Lower lobe of right lung (tissue), 2 donors: ENCODE data around the gene CRADD. TPM values are rescaled to one million over a fixed set of nuclear protein-coding genes. Genes with fewer than 3 reads are reported as not detected.
"Not testable (repeated sequence)": the region's sequence is repeated elsewhere in the genome, so short reads cannot be mapped to it uniquely, and the experiment has no call there.

Experiments used
- ATAC-seq, 2 donors: fragments of 200-7000 bp; cut with Tn5 transposase; one replicate each; pipeline ENCODE4 v1.9.1; 2020 to 2022; ENCODE audit warnings: mild to moderate bottlenecking in 2 of 2, moderate library complexity in 2 of 2
- DNase-seq: peaks from one replicate; pipeline ENCODE4 v3.0.0-alpha.2; 2020
- H3K27ac ChIP-seq: fragments of 200-600 bp; one replicate; pipeline ENCODE4 v1.8.0; 2022
- H3K27me3 ChIP-seq: fragments of 200-600 bp; one replicate; pipeline ENCODE4 v1.8.0; 2022; ENCODE audit warnings: low read depth
- H3K36me3 ChIP-seq: fragments of 200-600 bp; one replicate; pipeline ENCODE4 v1.8.0; 2022; ENCODE audit warnings: mild to moderate bottlenecking
- H3K4me1 ChIP-seq: fragments of 200-600 bp; one replicate; pipeline ENCODE4 v1.8.0; 2022
- H3K4me3 ChIP-seq: fragments of 200-600 bp; one replicate; pipeline ENCODE4 v1.8.0; 2022; ENCODE audit warnings: mild to moderate bottlenecking
- H3K9me3 ChIP-seq: fragments of 200-600 bp; one replicate; pipeline ENCODE4 v1.8.0; 2022
- CTCF ChIP-seq: fragments of 200-600 bp; IDR thresholded peaks from one replicate; pipeline ENCODE4 v1.8.0; 2022; ENCODE audit warnings: antibody characterized with exemption, mild to moderate bottlenecking
- intact Hi-C: fragments of 100-400 bp; cut with DNase I; formaldehyde crosslinking; loops from one replicate; pipeline ENCODE4 v1.11.0; 2022
- total RNA-seq: library from RNA; stranded (reverse); fragmentation: NEBNext Ultra II Directional; extraction: Animal tissue kit (Norgen Biotek cat#: 25700); gene quantifications from one replicate; pipeline ENCODE4 v1.2.1, GENCODE V29; 2021
- donor health status: DM: no; HTN: yes; CAD: no; lungs with severe emphysema.

The CRADD gene
- total RNA-seq, 1 donor from 2014 or later: 16.5 TPM

- DNase-seq (no peak), ATAC-seq (no peak)
- Histone ChIP-seq H3K4me1 (peaks cover 6% of the 10 kb centered on the region), H3K4me3 (no peak overlapping the region), H3K9me3 (peaks cover 22% of the 10 kb centered on the region), H3K27me3 (no peaks in the 10 kb centered on the region), H3K36me3 (no peaks in the 10 kb centered on the region), H3K27ac (no peak overlapping the region)
- TF ChIP-seq CTCF: no peak
- intact Hi-C loops: no loop called here
Observed at GRCh38 chr12:93710574-93710926, 33.4 kb downstream of the CRADD start.

- H3K27me3 ChIP-seq, H3K27ac ChIP-seq, H3K36me3 ChIP-seq, H3K4me3 ChIP-seq, H3K4me1 ChIP-seq, DNase-seq, ATAC-seq, intact Hi-C loops: not testable (repeated sequence)
- H3K9me3 ChIP-seq: peaks cover 22% of the 10 kb centered on the region
Observed at GRCh38 chr12:93711502-93711901, 34.3 kb downstream of the CRADD start.

- H3K36me3 ChIP-seq: no peaks in the 10 kb centered on the region
- H3K27ac ChIP-seq: peak overlapping the region; percentile 1
- ATAC-seq (no peak), DNase-seq (no peak)
- TF ChIP-seq CTCF: no peak
- H3K9me3 ChIP-seq: peaks cover 22% of the 10 kb centered on the region
- no peaks in the 10 kb centered on the region for H3K27me3 ChIP-seq
- peaks cover 6% of the 10 kb centered on the region for H3K4me1 ChIP-seq
- no peak overlapping the region for H3K4me3 ChIP-seq
- intact Hi-C loops: no loop called here
Observed at GRCh38 chr12:93712200-93712599, 35.0 kb downstream of the CRADD start.

GRCh38 chr12:93713060-93713459 is 35.9 kb downstream of the CRADD start:
- no peak for TF ChIP-seq CTCF
- no peak for DNase-seq
- intact Hi-C loops: no loop called here
- no peak overlapping the region for H3K4me3 ChIP-seq
- H3K9me3 ChIP-seq: peaks cover 22% of the 10 kb centered on the region
- no peaks in the 10 kb centered on the region for H3K36me3 ChIP-seq
- no peak for ATAC-seq
- H3K27me3 ChIP-seq: no peaks in the 10 kb centered on the region
- H3K27ac ChIP-seq: no peak overlapping the region
- H3K4me1 ChIP-seq: peaks cover 6% of the 10 kb centered on the region

GRCh38 chr12:93713800-93714199 is 36.6 kb downstream of the CRADD start:
- peak overlapping the region; percentile 32 for H3K27ac ChIP-seq

GRCh38 chr12:93714382-93714781 is 37.2 kb downstream of the CRADD start:
- TF ChIP-seq CTCF: no peak
- intact Hi-C loops: no loop called here
- no peaks in the 10 kb centered on the region for H3K36me3 ChIP-seq
- H3K27me3 ChIP-seq: no peaks in the 10 kb centered on the region
- peaks cover 6% of the 10 kb centered on the region for H3K4me1 ChIP-seq
- H3K9me3 ChIP-seq: peaks cover 12% of the 10 kb centered on the region
- H3K27ac ChIP-seq: peak overlapping the region; percentile 32
- H3K4me3 ChIP-seq: no peak overlapping the region
- DNase-seq: no peak
- ATAC-seq: no peak

More at GRCh38 chr12:93713800-93714199, 36.6 kb downstream of the CRADD start:
- Histone ChIP-seq H3K36me3 (no peaks in the 10 kb centered on the region), H3K27me3 (no peaks in the 10 kb centered on the region), H3K4me3 (no peak overlapping the region), H3K9me3 (peaks cover 18% of the 10 kb centered on the region), H3K4me1 (peaks cover 6% of the 10 kb centered on the region)
- TF ChIP-seq CTCF: no peak
- intact Hi-C loops: no loop called here
- ATAC-seq: no peak
- no peak for DNase-seq
